Ishikawa (cell line): ENCODE data around the gene ARID5B.

ENCODE experiments used
- CEBPB ChIP-seq: IDR thresholded peaks from 2 replicates; pipeline ENCODE4 v1.6.1; 2012
- EGR1 ChIP-seq: IDR thresholded peaks from 2 replicates; pipeline ENCODE4 v1.6.1; 2012
- EP300 ChIP-seq: IDR thresholded peaks from 2 replicates; pipeline ENCODE4 v1.6.1; 2012; ENCODE audit warnings: borderline replicate concordance
- FOXM1 ChIP-seq: IDR thresholded peaks from 2 replicates; pipeline ENCODE4 v1.6.1; 2012; ENCODE audit warnings: low read depth, borderline replicate concordance
- NFIC ChIP-seq: IDR thresholded peaks from 2 replicates; pipeline ENCODE4 v1.6.1; 2012
- RAD21 ChIP-seq: IDR thresholded peaks from 2 replicates; pipeline ENCODE4 v1.6.1; 2012; ENCODE audit warnings: low read depth
- REST ChIP-seq: IDR thresholded peaks from 2 replicates; pipeline ENCODE4 v1.6.1; 2012; ENCODE audit warnings: low read depth, mild to moderate bottlenecking
- TAF1 ChIP-seq: IDR thresholded peaks from 2 replicates; pipeline ENCODE4 v1.6.1; 2012; ENCODE audit warnings: low read depth, mild to moderate bottlenecking
- TCF12 ChIP-seq: IDR thresholded peaks from 2 replicates; pipeline ENCODE4 v1.6.1; 2012; ENCODE audit warnings: low read depth
- TEAD4 ChIP-seq: IDR thresholded peaks from 2 replicates; pipeline ENCODE4 v1.6.1; 2012
- YY1 ChIP-seq: IDR thresholded peaks from 2 replicates; pipeline ENCODE4 v1.6.1; 2012; ENCODE audit warnings: low read depth
- TF ChIP-seq, protein P1 (sequence below): IDR thresholded peaks from 2 replicates; pipeline ENCODE4 v1.6.1; 2012
- TF ChIP-seq, protein P2 (sequence below): IDR thresholded peaks from 2 replicates; pipeline ENCODE4 v1.6.1; 2012

DNA sequence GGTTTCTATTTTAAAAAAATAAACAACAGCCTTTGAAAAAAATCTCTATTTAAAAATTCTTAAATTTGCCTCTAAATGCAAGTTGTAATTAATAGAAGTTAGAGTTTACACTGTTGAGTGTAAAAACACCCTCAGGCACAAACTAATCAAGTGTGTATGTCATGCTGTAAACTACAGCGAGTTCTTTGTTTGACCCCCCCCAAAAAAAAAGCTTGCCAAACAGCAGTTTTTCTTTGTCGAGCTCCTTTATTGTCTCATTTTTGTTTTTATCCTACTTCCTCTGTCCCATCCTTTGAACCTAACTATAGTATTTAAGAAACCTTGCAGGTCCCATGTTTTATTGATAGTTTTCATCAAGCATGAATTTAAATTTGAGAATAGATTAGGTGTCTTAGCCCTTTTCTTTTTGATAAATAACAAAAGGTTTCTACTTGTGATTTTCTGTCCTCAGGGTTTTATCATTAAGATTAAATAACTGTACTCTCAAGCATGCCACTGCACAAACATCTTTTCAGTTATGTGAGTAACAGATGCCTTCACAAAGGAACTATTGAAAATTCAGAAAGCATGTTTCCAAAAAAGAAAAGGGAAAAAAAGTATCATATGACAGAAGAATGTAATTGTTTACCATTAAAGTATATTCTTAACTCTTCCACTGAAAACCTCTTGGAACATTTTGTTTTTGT lies 176.0 kb downstream of the ARID5B start:
- no peak for TF ChIP-seq YY1
- TF ChIP-seq REST = no peak
- TF ChIP-seq TAF1 = no peak
- TF ChIP-seq, protein P1, sequence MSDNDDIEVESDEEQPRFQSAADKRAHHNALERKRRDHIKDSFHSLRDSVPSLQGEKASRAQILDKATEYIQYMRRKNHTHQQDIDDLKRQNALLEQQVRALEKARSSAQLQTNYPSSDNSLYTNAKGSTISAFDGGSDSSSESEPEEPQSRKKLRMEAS = no peak
- TF ChIP-seq NFIC = no peak
- TF ChIP-seq FOXM1 = no peak
- TF ChIP-seq EP300 = no peak
- no peak for TF ChIP-seq EGR1
- TF ChIP-seq, protein P2, sequence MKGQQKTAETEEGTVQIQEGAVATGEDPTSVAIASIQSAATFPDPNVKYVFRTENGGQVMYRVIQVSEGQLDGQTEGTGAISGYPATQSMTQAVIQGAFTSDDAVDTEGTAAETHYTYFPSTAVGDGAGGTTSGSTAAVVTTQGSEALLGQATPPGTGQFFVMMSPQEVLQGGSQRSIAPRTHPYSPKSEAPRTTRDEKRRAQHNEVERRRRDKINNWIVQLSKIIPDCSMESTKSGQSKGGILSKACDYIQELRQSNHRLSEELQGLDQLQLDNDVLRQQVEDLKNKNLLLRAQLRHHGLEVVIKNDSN = no peak
- no peak for TF ChIP-seq CEBPB
- TF ChIP-seq TCF12 = no peak
- TF ChIP-seq RAD21 = no peak
- TF ChIP-seq TEAD4 = no peak
